NT2/D1 (cell line): ENCODE results near the gene RNF181.
"Not testable (repeated sequence)": the region's sequence is repeated elsewhere in the genome, so short reads cannot be mapped to it uniquely, and the experiment has no call there.

Experiments used
- DNase-seq: peaks from one replicate; pipeline ENCODE4 v3.0.0-alpha.2; 2011; ENCODE audit warnings: low read depth, low spot score
- H3K27me3 ChIP-seq: 2 replicates; pipeline ENCODE4 v1.6.0; 2011; ENCODE audit warnings: mild to moderate bottlenecking; ENCODE audit not compliant: insufficient read length, insufficient read depth
- H3K36me3 ChIP-seq: 2 replicates; pipeline ENCODE4 v1.6.1; 2011; ENCODE audit warnings: mild to moderate bottlenecking, low read length, mixed read lengths; ENCODE audit not compliant: insufficient read depth, insufficient read length
- H3K4me1 ChIP-seq: 2 replicates; pipeline ENCODE4 v1.5.1; 2011; ENCODE audit not compliant: insufficient read depth, insufficient read length
- H3K4me3 ChIP-seq: 2 replicates; pipeline ENCODE4 v1.5.1; 2011; ENCODE audit warnings: low read depth; ENCODE audit not compliant: insufficient read length
- H3K9ac ChIP-seq: 2 replicates; pipeline ENCODE4 v1.6.0; 2011; ENCODE audit warnings: low read depth; ENCODE audit not compliant: insufficient read length
- H3K9me3 ChIP-seq: 2 replicates; pipeline ENCODE4 v1.5.1; 2011; ENCODE audit warnings: mild to moderate bottlenecking, low read length; ENCODE audit not compliant: insufficient read depth
- SUZ12 ChIP-seq: IDR thresholded peaks from 2 replicates; pipeline ENCODE4 v1.6.1; 2011; ENCODE audit not compliant: insufficient read length, insufficient read depth; ENCODE audit errors: extremely low read depth
- YY1 ChIP-seq: IDR thresholded peaks from 2 replicates; pipeline ENCODE4 v1.6.1; 2011; ENCODE audit not compliant: insufficient read length, insufficient read depth
- ZNF274 ChIP-seq: IDR thresholded peaks from 2 replicates; pipeline ENCODE4 v1.6.1; 2011; ENCODE audit warnings: mild to moderate bottlenecking, low read depth, low read length

Gene RNF181

DNA sequence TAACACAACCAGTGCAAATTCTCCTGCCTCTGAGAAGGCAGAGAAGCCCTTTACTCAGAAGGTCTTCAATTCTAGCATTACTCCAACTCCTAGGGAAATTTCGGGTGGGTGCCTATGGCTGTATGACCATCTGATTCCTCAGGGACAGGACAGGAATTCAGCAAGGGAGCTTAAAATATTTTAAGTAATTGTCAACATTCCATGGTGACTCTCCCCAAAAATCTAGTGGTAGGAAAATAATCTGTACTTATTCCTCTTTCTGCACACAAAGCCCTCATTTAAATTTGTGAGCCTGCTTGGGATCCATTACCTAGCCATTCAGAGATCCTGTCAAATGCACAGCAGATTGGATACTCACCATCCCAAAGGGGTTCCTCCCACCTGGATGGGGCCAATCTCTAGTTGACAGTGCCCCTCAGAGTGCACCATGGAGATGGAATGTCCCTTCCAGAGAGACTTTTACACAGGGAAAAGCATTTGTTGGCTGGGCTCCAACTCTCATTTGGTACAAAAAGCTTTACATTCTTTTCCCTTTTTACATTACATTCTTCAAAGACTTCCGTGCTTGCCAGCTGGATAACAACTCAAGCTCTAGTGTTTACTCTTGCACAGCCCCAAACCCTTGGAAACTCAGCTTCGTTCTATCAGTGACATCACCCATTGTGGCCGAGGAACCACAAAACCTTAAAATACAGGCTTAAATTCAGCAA, 10.0 kb downstream of the RNF181 start:
- Histone ChIP-seq H3K9ac (no peak overlapping the region), H3K4me3 (no peak overlapping the region)
- no peak for DNase-seq

DNA sequence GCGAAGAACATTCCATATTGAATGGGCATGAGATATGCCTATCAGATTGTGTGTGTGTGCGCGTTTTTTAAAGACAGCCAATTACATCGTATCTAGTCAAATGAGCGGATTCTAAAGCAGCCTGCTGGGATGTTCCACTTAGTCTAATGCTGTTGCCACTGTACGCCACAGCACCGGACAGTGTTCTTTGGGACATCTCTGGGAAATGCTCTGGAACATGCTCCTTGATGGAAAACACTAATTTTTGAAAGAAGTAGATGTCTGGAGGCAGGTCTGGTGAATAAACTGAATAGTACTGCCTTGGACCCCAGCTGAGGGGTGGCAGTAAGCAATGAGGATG, 10.5 kb downstream of the RNF181 start:
- Histone ChIP-seq H3K9me3 (no peaks in the 10 kb centered on the region), H3K36me3 (peaks cover 42% of the 10 kb centered on the region), H3K4me3 (no peak overlapping the region), H3K27me3 (no peaks in the 10 kb centered on the region), H3K4me1 (no peaks in the 10 kb centered on the region), H3K9ac (no peak overlapping the region)
- TF ChIP-seq SUZ12 (no peak), ZNF274 (no peak), YY1 (no peak)
- DNase-seq, result no peak

More for the DNA sequence above, 10.0 kb downstream of the RNF181 start:
- TF ChIP-seq SUZ12, result no peak
- no peak for TF ChIP-seq YY1
- Histone ChIP-seq H3K9me3 (no peaks in the 10 kb centered on the region), H3K4me1 (no peaks in the 10 kb centered on the region), H3K36me3 (peaks cover 48% of the 10 kb centered on the region), H3K27me3 (no peaks in the 10 kb centered on the region)

GRCh38 chr2:85607268-85608215, 12.0 kb downstream of the RNF181 start:
- Histone ChIP-seq H3K4me1 (no peaks in the 10 kb centered on the region), H3K27me3 (no peaks in the 10 kb centered on the region), H3K9me3 (no peaks in the 10 kb centered on the region), H3K9ac (no peak overlapping the region), H3K36me3 (peaks cover 41% of the 10 kb centered on the region), H3K4me3 (no peak overlapping the region)
- no peak for TF ChIP-seq SUZ12
- TF ChIP-seq YY1, result no peak
- no peak for TF ChIP-seq ZNF274
- no peak for DNase-seq

DNA sequence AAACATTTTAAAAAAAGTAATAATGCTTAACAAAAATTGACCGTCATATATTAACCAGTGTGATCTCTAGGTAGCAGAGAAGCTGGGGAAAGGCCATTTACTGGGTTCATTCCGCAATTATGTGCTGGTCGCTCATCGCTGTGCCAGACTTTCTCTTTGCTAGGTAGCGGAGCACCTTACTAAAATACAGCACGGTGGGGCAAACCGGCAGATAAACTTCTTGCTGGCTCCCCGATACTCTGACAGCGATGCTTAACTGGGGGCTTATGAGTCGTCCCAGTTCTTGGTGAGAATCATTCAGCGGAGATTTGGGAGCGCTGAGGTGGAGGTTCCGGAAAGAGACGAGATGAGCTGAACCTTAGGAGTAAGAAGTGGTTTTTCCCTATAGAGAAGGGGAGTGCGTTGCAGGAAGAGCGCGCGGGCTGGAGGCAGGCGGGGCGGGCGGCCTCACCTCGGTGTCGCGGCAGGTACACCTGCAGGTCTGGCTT, 15.7 kb downstream of the RNF181 start:
- TF ChIP-seq ZNF274, result no peak
- TF ChIP-seq YY1, result no peak
- TF ChIP-seq SUZ12, result no peak
- no peaks in the 10 kb centered on the region for H3K9me3 ChIP-seq
- DNase-seq, result no peak
- H3K36me3 ChIP-seq, result peaks cover 35% of the 10 kb centered on the region
- no peaks in the 10 kb centered on the region for H3K27me3 ChIP-seq
- peak overlapping the region; percentile 81 for H3K9ac ChIP-seq
- H3K4me3 ChIP-seq, result peak overlapping the region; percentile 78
- H3K4me1 ChIP-seq, result no peaks in the 10 kb centered on the region

GRCh38 chr2:85611705-85612587, 16.4 kb downstream of the RNF181 start, which contains the start of gene C2orf68:
C2orf68 (minus strand) TSS chr2:85612066; CDS start chr2:85611984, 82 bp downstream.
- DNase-seq, result peak; percentile 91
- Histone ChIP-seq H3K27me3 (no peaks in the 10 kb centered on the region), H3K4me1 (no peaks in the 10 kb centered on the region), H3K36me3 (peaks cover 29% of the 10 kb centered on the region), H3K4me3 (peak within 1 kb of the TSS; percentile 78), H3K9me3 (no peaks in the 10 kb centered on the region), H3K9ac (peak within 1 kb of the TSS; percentile 81)
- no peak for TF ChIP-seq YY1

GRCh38 chr2:85613717-85614515, 18.4 kb downstream of the RNF181 start:
- Histone ChIP-seq H3K36me3 (peaks cover 24% of the 10 kb centered on the region), H3K9ac (no peak overlapping the region), H3K4me1 (no peaks in the 10 kb centered on the region), H3K4me3 (no peak overlapping the region), H3K9me3 (no peaks in the 10 kb centered on the region), H3K27me3 (no peaks in the 10 kb centered on the region)
- no peak for TF ChIP-seq ZNF274
- TF ChIP-seq YY1, result no peak
- no peak for TF ChIP-seq SUZ12
- DNase-seq, result no peak

- not testable (repeated sequence) for H3K4me3 ChIP-seq, H3K27me3 ChIP-seq, H3K9me3 ChIP-seq, DNase-seq, H3K4me1 ChIP-seq, H3K9ac ChIP-seq
- H3K36me3 ChIP-seq, result peaks cover 25% of the 10 kb centered on the region
These were observed 19.2 kb downstream of the RNF181 start for GRCh38 chr2:85614757-85615156.
